Islet precursor cell (in vitro differentiated cells): ENCODE measurements around the gene CSK.

ENCODE experiments used
- DNase-seq: peaks from one replicate; pipeline ENCODE4 v3.0.0-alpha.2; 2018

Gene CSK

GRCh38 chr15:74802862-74803447, 21.1 kb downstream of the CSK start:
- DNase-seq, result no peak

DNA sequence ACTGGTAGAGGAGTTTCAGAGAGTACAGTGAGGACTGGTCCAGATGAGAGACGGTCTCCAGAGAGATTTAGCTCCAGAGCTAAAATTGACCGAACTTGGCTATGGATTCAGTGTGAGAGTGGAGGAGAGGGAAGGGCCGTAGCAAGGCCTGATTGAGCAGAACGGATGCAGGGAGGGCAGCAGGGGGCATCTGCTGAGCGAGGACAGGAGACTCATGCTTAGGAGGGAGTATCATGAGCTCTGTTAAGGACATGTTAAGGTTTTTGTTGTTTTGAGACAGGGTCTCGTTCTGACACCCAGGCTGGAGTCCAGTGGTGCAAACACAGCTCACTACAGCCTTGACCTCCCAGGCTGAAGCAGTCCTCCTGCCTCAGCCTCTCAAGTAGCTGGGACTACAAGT, 23.1 kb downstream of the CSK start:
- DNase-seq, result no peak

DNA sequence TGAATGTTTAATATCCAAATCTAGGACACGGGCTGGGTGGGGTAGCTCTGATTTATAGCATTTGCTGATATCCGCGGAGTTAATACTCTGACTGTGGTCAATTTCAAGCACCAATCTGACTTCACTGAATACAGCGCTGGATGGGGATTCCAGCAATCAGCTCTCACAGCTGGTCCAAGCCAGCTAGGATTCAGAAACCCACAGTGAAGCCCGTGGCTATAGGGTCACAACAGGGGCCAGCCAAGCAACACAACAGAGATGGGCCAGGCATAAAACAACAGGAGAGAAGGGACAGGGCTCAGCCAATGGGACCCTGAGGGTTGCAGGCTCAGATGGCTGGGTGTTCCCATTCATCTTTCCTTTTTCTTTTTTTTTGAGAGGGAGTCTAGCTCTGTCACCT, 25.4 kb downstream of the CSK start:
- no peak for DNase-seq

DNA sequence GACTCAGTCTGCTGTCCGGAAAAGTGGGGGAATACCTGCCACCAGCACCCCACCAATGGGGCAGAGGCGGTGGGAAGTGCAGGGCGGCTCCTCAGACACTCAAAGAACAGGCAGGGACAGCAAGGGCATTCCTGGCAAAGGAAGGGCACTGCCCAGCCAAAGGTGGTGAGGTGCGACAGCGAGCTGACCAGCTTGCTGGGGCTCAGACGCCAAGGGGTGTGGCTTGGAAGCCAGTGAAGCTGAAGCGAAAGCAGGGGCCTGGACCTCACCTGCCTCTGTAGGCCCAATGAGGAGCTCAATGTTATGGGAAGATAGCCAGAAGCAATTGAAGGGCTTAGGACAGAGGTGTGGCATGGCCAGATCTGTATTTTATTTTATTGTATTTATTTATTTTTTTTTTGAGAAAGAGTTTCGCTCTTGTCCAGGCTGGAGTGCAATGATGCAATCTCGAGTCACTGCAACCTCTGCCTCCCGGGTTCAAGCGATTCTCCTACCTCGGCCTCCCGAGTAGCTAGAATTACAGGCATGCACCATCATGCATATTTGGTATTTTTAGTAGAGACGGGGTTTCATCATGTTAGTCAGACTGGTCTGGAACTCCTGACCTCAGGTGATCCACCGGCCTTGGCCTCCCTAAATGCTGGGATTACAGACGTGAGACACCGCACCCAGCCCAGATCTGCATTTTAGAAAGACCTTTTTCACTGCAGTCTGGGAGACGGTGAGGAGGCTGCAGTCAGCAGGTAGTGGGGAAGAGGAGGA, 26.4 kb downstream of the CSK start:
- DNase-seq, result no peak

DNA sequence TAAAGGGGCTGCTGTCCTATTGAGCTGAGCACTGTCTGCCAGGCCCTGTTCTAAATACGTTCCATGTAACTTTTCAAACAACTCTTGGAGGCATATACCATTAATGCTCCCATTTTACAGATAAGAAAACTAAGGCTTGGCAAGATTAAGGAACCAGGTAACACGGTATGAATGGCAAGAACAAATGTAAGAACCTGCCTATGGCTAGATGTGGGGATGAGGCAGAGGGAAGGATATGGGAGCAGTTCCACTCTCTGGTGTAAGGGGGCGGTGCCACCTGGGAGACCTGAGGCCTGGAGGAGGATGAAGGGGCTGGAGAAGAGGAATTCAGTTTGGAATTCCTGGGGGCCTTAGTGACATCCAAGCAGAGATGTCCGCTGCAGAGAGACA, 27.0 kb downstream of the CSK start:
- DNase-seq, result no peak

- no peak for DNase-seq
Measured at GRCh38 chr15:74809242-74809641, 27.4 kb downstream of the CSK start.

DNA sequence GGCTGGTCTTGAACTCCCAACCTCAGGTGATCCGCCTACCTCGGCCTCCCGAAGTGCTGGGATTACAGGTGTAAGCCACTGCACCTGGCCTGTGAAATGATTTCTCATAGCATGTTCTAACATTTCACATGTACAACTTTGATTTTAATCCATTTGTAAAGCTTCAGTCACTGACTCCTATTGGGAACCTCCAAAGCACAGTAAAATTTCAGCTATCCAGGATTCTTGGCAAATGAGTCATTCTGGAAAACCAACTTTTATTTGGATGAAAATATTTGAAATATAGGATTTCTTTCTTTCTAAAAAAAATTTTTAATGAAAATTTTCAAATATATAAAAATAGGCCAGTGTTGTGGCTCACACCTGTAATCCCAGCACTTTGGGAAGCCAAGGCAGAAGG, 28.1 kb downstream of the CSK start:
- no peak for DNase-seq

DNA sequence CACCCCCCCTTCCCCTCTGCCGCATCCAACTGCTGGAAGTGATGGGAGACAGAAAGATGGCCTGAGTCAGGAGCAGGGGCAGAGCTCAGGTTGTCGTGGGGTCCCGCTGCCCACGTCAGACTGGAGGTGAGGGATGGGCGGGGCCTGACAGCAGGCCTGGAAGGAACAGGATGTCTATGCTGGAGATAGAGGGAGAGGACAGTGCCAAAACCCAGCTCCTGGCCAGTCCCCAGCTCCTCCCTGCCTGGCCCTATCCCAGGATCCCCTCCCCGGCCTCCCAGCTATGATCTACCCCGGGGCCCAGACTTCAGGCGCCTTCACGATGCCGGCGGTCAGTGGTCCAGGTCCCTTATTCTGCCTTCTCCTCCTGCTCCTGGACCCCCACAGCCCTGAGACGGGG, 30.7 kb downstream of the CSK start, which contains the start of gene LMAN1L:
Gene LMAN1L (plus strand): TSS at position 303 of the 400 bp plus-strand sequence. CDS start 20 bp downstream, at position 323.
- no peak for DNase-seq

DNA sequence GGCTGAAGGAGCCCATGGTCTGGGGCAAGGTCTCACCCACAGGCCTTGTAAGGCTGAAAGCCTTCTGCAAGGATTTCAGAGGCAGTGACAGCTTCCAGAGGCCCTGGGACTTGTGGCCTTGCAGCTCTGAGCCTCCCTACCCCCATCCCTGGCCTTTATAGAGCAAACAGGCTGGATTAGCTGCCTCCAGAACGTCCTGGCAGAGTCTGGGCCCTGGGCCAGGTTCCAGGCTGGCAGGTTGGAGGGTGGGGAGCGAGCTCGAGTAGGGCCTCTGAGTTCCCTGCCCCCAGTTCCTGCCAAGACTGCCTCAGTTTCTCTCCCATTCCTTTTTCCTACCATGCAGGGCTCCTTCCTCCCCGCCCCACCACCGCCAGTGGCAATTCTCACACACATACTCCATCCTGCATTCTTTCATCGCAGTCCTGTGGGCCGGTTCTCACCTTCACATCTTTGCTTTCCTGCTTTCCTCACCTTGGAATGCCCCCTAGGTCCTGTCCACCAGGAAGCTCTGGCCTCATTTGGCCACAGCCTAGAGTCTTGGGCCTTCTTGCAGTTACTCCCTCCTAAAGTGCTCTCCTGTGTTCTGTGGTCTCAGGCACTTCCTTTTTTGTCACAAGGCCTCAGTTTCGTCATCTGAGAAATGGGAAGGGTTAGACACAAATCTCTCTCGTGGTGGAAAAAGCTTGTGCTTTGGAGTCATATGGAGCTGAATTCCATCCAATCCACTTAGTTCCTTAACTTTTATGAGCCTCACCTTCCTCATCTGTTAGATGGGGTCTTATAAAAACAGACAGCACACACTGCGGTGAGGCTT, 33.4 kb downstream of the CSK start:
- no peak for DNase-seq

DNA sequence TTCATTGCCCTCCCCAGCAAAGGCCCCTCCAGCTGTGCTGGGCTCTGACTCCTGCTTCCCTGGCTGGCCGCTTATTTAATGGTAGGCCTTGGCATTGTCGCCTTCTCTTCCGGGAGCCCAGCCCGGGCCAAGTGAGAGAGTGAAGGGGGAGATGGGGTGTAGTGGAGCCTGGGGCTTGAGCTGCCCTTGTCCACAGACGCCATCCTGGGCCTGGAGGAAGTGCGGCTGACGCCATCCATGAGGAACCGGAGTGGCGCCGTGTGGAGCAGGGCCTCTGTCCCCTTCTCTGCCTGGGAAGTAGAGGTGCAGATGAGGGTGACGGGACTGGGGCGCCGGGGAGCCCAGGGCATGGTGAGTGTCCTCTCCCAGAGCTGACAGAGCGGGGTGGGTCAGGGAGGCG, 34.1 kb downstream of the CSK start:
- DNase-seq, result no peak

DNA sequence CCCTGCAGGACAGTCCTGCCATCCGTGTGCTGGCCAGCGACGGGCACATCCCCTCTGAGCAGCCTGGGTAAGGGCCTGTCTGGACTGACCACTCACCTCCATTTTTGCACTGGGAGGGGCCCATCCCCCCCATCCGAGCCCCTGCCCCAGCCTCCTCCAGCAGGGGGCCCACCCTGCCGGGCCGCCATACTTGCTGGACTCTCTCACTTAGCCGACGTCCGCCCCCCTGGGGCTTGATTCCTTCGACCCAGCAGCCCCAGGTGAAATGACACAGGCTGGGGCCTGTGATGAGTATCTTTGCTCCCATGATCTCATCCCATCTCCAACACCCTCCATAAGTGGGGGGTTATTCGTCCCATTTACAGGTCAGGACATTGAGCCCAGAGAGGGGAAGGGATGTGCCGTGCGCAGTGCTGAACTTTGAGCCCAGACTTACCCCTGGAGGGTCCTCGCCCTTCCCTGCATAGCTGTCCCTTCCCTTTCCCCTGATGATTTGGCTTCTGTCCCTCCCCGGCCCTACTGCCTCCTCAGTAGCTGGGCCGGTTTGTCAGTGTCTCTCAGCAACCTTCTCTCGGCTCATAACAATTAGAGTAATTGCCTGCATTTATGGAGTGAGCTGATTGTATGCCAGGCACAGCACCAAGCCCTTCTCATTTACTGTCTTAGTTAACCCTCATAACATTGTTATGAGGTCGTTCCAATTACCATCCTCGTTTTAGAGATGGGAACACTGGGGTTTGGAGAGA, 34.9 kb downstream of the CSK start:
- DNase-seq, result no peak

DNA sequence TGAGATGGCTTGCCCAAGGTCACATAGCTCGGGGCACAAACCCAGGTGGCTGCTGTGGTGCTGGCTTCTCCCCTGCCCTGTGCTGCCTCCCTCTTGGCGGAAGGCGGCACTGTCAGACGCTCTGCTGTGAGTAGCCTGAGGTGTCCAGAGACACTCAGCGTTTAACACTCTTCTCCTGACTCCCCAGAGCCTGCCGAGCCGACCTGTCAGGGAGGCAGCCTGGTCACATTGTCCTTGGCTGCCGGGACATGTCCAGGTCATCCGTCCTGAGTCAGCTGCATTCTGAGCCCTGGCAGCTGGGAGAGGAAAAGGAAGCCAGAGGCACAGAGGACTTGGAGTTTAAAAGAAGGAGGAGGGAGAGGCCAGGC, 35.5 kb downstream of the CSK start:
- peak; percentile 95 for DNase-seq

- DNase-seq, result no peak
Measured at GRCh38 chr15:74820056-74820455, 38.2 kb downstream of the CSK start.

DNA sequence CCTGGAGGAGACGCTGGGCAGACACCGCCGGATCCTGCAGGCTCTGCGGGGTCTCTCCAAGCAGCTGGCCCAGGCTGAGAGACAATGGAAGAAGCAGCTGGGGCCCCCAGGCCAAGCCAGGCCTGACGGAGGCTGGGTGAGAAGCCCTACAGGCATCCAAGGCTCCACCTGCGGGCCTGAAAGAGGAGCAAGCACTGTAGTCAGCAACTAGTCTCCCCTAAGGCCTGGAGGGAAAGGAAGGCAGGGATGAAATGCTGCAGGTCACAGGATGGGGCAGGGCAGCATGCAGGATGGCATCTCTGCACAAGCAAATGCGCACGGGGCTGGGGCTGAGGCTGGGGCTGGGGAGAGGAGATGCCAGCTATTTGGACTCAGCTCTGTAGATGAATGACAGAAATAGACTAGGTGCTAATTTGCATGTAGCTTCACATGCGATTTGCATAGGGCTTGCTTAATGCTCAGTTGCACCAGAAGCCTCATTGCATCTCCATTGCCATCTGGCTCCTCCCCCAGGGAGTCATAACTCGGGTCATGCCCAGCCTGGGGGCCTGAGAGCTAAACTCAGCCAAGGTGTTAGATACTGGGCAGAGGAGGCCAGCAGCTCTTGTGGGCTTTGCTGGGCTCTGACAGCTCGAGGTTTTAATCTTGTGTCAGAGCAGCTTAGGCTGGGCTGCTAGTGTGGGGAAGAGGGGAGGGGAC, 39.4 kb downstream of the CSK start:
- DNase-seq, result no peak

DNA sequence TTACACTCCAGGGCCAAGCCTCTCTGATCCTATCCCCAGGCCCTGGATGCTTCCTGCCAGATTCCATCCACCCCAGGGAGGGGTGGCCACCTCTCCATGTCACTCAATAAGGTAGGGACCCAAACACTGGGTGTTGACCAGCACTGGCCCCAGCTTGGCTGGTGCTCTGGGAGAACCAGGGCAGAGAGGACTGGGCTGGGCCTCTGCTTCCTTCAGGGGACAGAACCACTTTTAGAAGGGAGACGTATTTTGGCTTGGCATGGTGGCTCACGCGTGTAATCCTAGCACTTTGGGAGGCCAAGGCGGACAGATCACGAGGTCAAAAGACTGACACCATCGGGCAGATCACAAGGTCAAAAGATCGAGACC, 39.9 kb downstream of the CSK start:
- DNase-seq, result no peak

GRCh38 chr15:74822233-74822632, 40.4 kb downstream of the CSK start:
- DNase-seq, result no peak

DNA sequence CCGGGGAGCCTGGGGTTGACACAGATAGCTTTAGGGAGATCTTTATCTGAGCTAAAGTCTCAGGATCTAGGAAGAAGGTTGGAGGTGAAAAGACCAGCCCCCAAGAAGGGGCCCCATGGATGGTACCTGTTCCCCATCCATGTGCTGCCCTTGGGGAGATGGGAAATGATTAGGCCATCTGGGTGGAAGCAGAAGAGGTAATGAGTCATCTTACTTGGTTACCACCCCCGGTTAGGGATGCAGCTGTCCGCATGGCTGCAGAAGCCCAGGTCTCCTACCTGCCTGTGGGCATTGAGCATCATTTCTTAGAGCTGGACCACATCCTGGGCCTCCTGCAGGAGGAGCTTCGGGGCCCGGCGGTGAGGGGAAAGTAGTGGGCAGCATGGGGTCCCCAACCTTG, 41.4 kb downstream of the CSK start:
- DNase-seq, result no peak

DNA sequence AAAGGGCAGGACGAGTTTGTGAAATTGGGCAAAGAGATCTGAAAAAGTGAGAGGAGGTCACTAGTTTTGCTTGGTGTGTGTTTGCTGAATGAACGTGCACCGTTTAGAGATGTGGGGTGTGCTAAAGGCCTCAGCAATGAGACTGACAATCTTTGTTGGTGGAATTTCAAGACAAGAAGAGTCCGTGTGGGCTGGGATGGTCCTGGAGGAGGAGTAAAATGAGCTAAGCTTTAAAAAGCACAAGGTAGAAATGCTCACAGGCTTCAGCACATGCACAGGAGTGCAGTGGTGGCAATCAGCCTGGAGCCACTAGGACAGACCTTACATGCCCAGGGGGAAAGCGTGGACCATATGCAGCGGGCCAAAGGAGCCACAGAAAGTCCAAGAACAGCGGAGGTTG, 43.1 kb downstream of the CSK start:
- no peak for DNase-seq

DNA sequence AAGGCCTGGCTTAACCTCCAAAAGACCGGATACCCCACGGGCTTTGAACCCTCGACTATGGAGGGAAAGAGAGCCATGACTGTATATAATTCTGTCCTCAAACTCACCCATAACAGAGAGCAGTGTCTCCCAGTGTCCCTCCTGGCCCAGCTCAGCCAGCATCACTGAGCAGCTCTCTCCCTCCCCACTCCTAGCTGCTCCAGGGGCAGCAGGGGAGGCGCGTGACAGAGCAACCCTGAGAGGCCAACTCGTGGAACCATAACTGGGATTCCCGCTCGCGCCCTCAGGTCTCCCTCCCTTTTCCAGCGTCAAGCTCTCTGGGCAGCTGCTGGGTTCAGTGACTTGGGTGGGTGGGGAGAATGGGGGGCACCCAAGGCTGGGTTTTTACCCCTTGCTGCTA, 44.0 kb downstream of the CSK start:
- DNase-seq, result no peak

DNA sequence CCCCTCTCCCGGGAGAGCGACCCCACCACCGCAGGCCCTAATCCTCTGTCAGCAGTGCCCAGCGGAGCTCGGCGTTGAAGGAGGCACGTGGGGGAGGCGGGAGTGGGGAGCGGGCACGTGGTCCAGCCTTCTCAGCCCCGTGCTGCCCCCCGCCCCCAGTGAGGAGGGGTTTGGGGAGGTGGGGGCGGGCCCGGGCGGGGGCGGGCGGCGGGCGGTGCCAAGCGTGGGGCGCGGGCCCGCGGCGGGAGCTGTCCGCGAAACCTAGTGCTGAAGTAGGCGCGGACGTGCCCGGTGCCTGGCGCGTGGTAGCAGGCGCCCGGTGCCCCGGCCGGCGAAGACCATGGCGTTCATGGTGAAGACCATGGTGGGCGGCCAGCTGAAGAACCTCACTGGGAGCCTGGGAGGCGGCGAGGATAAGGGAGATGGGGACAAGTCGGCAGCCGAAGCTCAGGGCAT, 44.5 kb downstream of the CSK start, which contains the start of gene CPLX3:
Gene CPLX3 (plus strand): TSS at position 264 of the 456 bp plus-strand sequence. CDS start 77 bp downstream, at position 341.
- DNase-seq, result peak; percentile 66

GRCh38 chr15:74826921-74827320, 45.0 kb downstream of the CSK start:
- no peak for DNase-seq

DNA sequence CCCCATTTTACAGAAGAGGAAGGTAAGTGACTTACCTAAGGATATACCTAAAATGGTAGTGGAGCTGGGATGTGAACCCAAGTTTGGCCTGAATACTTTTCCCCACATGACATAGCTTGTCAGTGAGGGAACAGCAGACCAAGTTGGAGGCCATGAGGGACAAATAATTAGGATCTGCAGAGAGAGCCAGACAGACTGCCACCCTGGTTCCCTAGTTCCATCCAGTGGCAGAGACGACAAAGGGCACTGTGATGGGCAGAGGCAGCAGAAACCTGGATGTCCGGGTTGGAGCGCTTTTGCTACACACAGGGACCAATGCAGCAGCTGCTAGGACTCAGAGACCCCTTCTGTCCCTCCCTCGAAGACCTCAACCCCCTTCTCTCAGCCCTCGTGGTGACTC, 45.7 kb downstream of the CSK start:
- no peak for DNase-seq

- no peak for DNase-seq
Measured at GRCh38 chr15:74828835-74829234, 47.0 kb downstream of the CSK start.
